ENCODE data around the gene RAD21L1. TPM values are rescaled to one million over a fixed set of nuclear protein-coding genes. Genes with fewer than 3 reads are reported as not detected.
A peak's percentile ranks its signal among the peaks of the same experiment; 100 is the strongest.

Gene RAD21L1
- total RNA-seq (not detected), total RNA-seq (0 to 0.12 reads per million in 2 donors)

DNA sequence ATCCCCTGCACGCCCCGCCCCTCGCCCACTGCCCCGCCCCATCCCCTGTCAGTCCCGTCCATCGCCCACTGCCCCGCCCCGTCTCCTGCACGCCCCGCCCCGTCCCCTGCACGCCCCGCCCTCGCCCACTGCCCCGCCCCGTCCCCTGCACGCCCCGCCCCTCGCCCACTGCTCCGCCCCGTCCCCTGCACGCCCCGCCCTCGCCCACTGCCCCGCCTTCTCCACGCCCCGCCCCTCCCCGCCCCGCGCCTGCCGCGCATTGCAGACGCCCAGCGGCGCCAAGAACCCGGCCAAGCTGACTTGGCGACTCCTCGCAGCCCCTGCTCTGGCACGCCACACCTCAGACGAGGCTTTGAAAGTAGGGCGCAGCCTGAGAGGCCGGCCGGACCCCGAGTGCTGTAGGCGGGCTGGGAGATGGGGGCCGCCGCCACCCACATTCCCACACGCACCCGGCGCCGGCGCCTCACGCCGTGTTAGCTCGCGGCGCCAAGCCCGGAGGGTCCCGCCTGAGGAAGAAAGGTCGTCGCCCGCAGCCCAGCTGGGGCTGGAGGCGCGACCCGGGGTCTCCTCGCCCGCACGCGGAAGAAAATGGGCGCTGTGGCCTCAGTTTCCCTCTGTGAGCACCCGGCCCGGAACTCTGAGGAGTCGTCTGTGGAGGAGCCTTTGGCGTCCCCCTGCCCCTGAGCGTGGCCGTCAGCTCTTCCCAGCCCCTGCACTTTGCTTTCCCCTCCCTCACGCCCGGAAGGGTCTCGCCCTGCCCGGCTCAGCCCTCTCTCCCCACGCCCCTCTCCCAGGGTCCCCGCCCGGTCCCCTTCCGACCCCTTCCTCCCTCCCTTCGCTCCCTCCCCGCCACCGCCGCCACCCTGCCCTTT is at the start of gene RAD21L1:
Gene RAD21L1 (plus strand): TSS at position 262 of the 872 bp plus-strand sequence. CDS start 2,410 bp downstream, outside the sequence.
- H3K4me3 Mint-ChIP-seq: peak within 1 kb of the TSS; percentile 85
- DNase-seq: peak; percentile 56 to 77 (median 74)
- ATAC-seq: peak; percentile 86
- no peaks in the 10 kb centered on the region for H3K9me3 ChIP-seq (ENCODE audit: control insufficient read depth, low read length, poor library complexity, severe bottlenecking)
- H3K36me3 Mint-ChIP-seq (ENCODE audit: low read depth): no peaks in the 10 kb centered on the region
- peaks cover 17% of the 10 kb centered on the region for H3K27me3 Mint-ChIP-seq
- no peak within 1 kb of the TSS for H3K27ac Mint-ChIP-seq
- H3K4me1 Mint-ChIP-seq: no peaks in the 10 kb centered on the region

DNA sequence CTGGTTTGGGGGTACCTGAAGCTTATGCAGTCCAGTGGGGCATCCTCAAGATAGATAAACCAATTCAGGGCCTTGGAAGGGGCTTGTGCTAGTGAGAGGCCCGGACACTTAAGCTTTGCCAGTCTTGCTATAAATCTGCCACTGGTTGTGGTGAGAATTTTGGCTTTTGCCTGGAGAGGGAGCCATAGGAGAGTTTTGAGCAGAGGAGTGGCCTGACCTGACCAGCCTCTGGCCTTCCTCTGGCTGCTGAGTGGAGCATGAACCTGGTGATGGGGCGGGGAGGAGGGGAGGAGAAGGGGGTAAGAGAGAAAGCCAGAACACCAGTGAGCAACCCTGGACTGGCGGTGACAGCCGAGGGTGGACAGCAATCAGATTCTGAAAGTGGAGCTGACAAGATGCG is 48.2 kb upstream of the RAD21L1 start:
- no peak for ATAC-seq
- H3K27ac Mint-ChIP-seq: no peak overlapping the region
- peaks cover 10% of the 10 kb centered on the region for H3K4me1 Mint-ChIP-seq

DNA sequence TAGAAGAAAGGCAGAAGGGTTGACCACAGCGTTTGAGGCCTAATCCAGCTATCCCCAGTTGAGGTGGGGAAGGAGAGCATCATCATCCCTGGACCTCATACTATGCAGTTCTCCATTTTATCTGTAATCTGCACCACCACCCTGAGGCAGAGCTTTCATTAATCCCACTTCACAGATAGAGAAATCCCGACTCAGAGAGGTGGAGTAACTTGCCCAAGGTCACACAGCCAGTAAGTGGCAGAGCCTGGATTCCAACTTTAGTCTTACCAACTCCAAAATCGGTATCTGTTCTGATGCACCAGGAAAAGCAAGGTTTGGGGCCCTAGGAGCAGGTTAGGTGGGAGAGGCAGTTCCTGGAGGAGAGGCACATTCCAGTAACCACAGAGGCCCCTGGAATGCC is 47.7 kb upstream of the RAD21L1 start:
- Mint-ChIP-seq H3K36me3 (ENCODE audit: low read depth) (peaks cover 5% of the 10 kb centered on the region), H3K4me3 (no peak overlapping the region), H3K27me3 (peaks cover 13% of the 10 kb centered on the region), H3K27ac (no peak overlapping the region), H3K4me1 (peaks cover 10% of the 10 kb centered on the region)
- no peaks in the 10 kb centered on the region for H3K9me3 ChIP-seq (ENCODE audit: control insufficient read depth, low read length, poor library complexity, severe bottlenecking)
- DNase-seq (no peak), ATAC-seq (no peak)

More for the DNA sequence above, 48.2 kb upstream of the RAD21L1 start:
- no peaks in the 10 kb centered on the region for H3K9me3 ChIP-seq (ENCODE audit: control insufficient read depth, low read length, poor library complexity, severe bottlenecking)
- no peak for DNase-seq
- peaks cover 8% of the 10 kb centered on the region for H3K27me3 Mint-ChIP-seq
- H3K36me3 Mint-ChIP-seq (ENCODE audit: low read depth): peaks cover 5% of the 10 kb centered on the region
- H3K4me3 Mint-ChIP-seq: no peak overlapping the region

DNA sequence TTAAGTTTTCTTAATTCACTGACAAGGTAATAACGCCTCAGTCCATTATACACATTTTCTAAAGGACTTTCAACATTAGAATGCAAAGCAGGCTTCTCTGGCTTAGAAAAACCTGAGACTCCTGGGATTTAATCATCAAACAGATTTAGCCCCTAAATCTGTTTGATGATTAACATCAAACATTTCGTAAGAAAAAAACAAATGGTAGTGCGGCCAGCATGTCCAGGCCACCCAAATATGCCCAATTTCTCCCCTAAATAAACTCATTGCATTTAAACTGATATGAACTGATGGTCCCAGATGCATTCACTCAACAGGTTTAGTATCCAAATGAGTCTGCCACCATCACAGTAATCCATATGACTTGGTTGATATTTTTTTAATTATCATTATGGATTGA is 47.2 kb upstream of the RAD21L1 start:
- ATAC-seq (no peak), DNase-seq (no peak)
- Mint-ChIP-seq H3K36me3 (ENCODE audit: low read depth) (peaks cover 3% of the 10 kb centered on the region), H3K4me3 (no peak overlapping the region), H3K27ac (no peak overlapping the region), H3K4me1 (peaks cover 10% of the 10 kb centered on the region), H3K27me3 (peaks cover 18% of the 10 kb centered on the region)
- no peaks in the 10 kb centered on the region for H3K9me3 ChIP-seq (ENCODE audit: control insufficient read depth, low read length, poor library complexity, severe bottlenecking)

DNA sequence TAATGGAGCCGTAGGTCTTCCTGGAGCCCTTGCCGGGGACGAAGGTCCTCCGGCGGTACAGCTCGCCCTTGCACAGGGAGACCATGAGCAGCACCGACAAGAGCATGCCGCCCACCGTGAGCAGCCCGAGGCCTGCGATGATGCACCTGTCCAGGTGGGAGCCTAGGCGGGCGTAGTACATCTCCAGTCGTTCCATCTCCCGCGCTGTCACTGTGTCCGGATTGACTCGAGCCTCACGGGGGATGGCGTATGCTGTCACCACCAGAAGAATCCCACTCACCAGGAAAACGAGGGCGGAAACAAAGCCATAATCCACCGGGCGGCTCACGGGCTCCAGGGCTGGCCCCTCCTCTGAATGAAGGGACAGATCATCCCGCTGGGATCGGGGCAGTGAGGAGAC is 44.9 kb upstream of the RAD21L1 start:
- Mint-ChIP-seq H3K4me3 (no peak overlapping the region), H3K27me3 (peaks cover 31% of the 10 kb centered on the region), H3K36me3 (ENCODE audit: low read depth) (peaks cover 2% of the 10 kb centered on the region), H3K27ac (no peak overlapping the region), H3K4me1 (peaks cover 16% of the 10 kb centered on the region)
- ATAC-seq: no peak
- DNase-seq: no peak
- H3K9me3 ChIP-seq (ENCODE audit: control insufficient read depth, low read length, poor library complexity, severe bottlenecking): no peaks in the 10 kb centered on the region

DNA sequence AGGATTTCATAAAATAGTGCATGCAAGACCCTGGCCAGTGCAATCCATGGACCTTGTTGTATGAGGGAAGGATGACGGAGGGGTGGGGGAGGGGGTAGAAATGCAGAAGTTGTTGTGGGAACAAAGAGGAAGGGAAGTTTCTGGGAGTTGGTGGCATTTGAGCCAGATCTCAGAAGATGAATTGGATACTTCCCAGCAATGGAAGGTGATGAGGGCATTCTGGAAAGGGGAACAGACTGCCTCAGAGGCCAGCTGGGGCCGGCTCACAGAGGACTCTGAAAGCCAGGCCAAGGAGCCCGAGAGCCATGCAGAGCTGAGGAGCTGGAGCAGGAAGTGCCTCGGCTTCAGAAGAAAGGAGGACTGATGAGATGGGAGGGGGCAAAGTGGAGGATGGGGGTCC is 43.7 kb upstream of the RAD21L1 start:
- Mint-ChIP-seq H3K36me3 (ENCODE audit: low read depth) (peaks cover 2% of the 10 kb centered on the region), H3K4me1 (peaks cover 15% of the 10 kb centered on the region), H3K27me3 (peaks cover 36% of the 10 kb centered on the region), H3K27ac (no peak overlapping the region), H3K4me3 (no peak overlapping the region)
- ATAC-seq (no peak), DNase-seq (no peak)
- no peaks in the 10 kb centered on the region for H3K9me3 ChIP-seq (ENCODE audit: control insufficient read depth, low read length, poor library complexity, severe bottlenecking)

DNA sequence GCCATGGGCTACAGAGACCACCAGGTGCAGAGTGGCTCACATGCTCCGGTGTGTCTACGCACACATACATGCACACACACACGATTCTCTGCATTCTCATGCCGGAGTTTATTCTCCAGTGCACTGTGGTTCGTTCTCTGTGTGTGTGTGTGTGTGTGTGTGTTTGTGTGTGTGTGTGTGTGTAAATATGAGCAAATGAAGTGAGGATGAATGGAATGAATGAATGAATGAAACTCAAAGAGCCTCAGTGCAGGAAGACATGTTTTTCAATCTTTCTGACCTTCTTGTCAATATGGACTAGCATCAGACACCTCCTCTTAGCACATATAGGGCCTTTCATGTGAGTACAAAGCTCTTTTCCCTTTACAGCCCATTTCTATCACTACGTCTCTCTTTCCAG is 42.7 kb upstream of the RAD21L1 start:
- ATAC-seq (no peak), DNase-seq (no peak)
- no peak overlapping the region for H3K27ac Mint-ChIP-seq
- no peak overlapping the region for H3K4me3 Mint-ChIP-seq
- H3K9me3 ChIP-seq (ENCODE audit: control insufficient read depth, low read length, poor library complexity, severe bottlenecking): no peaks in the 10 kb centered on the region
- H3K27me3 Mint-ChIP-seq: peaks cover 36% of the 10 kb centered on the region
- H3K4me1 Mint-ChIP-seq: peaks cover 12% of the 10 kb centered on the region
- H3K36me3 Mint-ChIP-seq (ENCODE audit: low read depth): peaks cover 2% of the 10 kb centered on the region

DNA sequence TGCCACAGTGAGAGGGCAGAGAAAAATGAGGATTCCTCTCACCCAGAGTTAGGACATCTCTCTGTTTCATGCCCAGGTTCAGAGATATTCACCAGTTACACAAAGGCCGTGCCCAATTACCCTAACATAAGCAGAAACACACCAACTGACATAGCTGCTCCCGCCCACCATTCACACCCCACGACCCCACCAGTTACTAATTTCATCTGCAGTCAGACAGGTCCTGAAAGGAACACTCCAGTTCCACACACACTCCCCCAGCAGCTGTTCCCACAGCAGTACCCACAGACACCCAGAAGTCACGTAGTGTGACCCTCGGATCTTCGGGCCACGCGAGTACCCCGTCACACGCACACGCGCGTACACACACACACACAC is 41.6 kb upstream of the RAD21L1 start:
- Mint-ChIP-seq H3K27me3 (peaks cover 36% of the 10 kb centered on the region), H3K36me3 (ENCODE audit: low read depth) (peaks cover 2% of the 10 kb centered on the region), H3K4me3 (peak overlapping the region; percentile 85), H3K27ac (no peak overlapping the region), H3K4me1 (peaks cover 12% of the 10 kb centered on the region)
- ATAC-seq: no peak
- DNase-seq: no peak
- H3K9me3 ChIP-seq (ENCODE audit: control insufficient read depth, low read length, poor library complexity, severe bottlenecking): no peaks in the 10 kb centered on the region

DNA sequence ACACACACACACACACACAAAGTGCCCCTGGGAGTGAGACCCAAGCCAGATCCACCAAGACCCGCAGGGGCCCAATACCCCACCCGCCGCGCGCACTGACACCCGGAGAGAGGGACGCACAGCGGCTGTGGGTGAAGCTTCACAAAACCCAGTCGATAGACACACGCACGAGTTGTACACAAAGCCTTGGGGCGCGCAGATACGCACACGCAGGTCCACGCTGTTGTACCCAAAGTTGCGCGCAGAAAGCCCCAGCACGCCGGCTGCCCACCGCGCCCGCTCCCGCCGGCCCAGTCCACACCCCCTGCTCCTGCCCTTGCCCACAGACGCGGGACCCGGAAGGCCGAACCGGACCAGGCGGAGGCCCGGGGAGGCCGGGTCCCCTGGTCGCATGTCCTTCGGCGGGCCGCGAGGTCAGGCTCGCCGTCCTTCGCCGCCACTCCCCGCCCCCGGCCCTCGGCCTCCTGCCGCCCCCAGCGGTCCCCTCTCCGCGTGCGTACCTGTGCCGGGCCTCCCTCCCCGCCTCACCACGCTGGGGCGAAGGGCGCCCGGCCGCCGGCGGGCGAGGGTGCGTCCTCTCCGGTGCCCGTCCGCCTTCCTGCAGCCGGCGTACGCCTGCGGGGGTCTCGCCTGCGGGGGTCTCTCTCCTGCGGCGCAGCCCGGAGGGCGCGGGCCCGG is 41.1 kb upstream of the RAD21L1 start, which contains the start of gene TMEM74B:
Gene TMEM74B (minus strand): TSS at position 344 of the 678 bp plus-strand sequence. CDS start 1,180 bp downstream, outside the sequence.
- H3K27me3 Mint-ChIP-seq: peaks cover 41% of the 10 kb centered on the region
- peaks cover 12% of the 10 kb centered on the region for H3K4me1 Mint-ChIP-seq
- H3K4me3 Mint-ChIP-seq: peak within 1 kb of the TSS; percentile 85
- peaks cover 2% of the 10 kb centered on the region for H3K36me3 Mint-ChIP-seq (ENCODE audit: low read depth)
- H3K9me3 ChIP-seq (ENCODE audit: control insufficient read depth, low read length, poor library complexity, severe bottlenecking): no peaks in the 10 kb centered on the region
- no peak for ATAC-seq
- peak within 1 kb of the TSS; percentile 21 for H3K27ac Mint-ChIP-seq
- no peak for DNase-seq

DNA sequence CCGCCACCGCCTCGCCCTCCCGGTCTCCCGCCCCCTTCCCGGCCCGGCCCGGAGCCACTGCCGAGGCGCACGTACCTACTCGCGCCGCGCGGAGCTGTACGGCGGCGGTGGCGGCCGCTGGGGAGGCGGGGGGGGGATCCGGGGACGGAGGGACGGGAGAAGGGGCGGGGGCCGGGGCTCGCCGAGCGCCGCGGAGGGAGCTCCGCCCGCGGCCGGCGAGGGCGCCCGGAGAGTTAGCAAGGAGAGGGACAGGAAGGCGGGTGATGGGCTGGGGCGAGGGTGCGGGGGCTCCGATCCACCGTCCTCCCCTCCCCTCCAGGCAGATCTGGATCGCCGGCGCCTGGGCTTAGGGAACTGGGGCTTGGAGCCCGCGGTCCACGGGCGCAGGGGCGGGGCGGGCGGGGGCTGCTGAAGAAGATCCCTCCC is 40.5 kb upstream of the RAD21L1 start:
- H3K27me3 Mint-ChIP-seq: peaks cover 46% of the 10 kb centered on the region
- peaks cover 4% of the 10 kb centered on the region for H3K36me3 Mint-ChIP-seq (ENCODE audit: low read depth)
- peak overlapping the region; percentile 71 for H3K4me3 Mint-ChIP-seq
- no peaks in the 10 kb centered on the region for H3K9me3 ChIP-seq (ENCODE audit: control insufficient read depth, low read length, poor library complexity, severe bottlenecking)
- no peak for DNase-seq
- H3K4me1 Mint-ChIP-seq: peaks cover 10% of the 10 kb centered on the region
- no peak overlapping the region for H3K27ac Mint-ChIP-seq
- peak; percentile 16 for ATAC-seq

DNA sequence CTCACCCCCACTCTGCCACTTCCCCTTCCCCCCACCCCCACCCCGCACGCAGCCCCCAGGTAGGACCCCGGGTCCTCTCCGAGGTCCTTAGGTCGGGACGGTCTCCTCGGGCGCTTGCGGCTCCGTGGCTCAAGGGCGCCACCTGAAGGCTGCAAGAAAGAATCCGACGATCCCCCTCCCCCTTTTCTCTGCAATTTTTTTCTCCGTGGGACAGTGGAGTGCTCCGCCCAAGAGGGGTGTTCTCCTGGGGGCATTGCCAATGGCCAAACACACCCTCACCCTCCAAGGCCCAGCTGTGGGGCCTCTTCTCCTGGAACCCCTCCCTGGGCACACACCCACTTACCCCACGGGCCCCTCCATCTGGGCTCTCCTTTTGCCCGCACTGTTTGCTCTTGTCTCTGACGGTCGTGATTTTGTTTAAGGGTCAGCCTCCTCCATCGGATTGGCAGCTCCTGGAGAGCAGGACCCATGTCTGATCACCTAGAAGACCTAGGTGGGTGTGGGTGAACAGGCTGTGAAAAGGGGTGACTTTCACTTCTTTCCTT is 40.0 kb upstream of the RAD21L1 start:
- peaks cover 10% of the 10 kb centered on the region for H3K4me1 Mint-ChIP-seq
- peak; percentile 52 for ATAC-seq
- peak overlapping the region; percentile 71 for H3K4me3 Mint-ChIP-seq
- H3K27ac Mint-ChIP-seq: peak overlapping the region; percentile 21
- peak in 1 of 3 donors; percentile 20 for DNase-seq
- H3K36me3 Mint-ChIP-seq (ENCODE audit: low read depth): peaks cover 4% of the 10 kb centered on the region
- peaks cover 52% of the 10 kb centered on the region for H3K27me3 Mint-ChIP-seq
- H3K9me3 ChIP-seq (ENCODE audit: control insufficient read depth, low read length, poor library complexity, severe bottlenecking): no peaks in the 10 kb centered on the region

DNA sequence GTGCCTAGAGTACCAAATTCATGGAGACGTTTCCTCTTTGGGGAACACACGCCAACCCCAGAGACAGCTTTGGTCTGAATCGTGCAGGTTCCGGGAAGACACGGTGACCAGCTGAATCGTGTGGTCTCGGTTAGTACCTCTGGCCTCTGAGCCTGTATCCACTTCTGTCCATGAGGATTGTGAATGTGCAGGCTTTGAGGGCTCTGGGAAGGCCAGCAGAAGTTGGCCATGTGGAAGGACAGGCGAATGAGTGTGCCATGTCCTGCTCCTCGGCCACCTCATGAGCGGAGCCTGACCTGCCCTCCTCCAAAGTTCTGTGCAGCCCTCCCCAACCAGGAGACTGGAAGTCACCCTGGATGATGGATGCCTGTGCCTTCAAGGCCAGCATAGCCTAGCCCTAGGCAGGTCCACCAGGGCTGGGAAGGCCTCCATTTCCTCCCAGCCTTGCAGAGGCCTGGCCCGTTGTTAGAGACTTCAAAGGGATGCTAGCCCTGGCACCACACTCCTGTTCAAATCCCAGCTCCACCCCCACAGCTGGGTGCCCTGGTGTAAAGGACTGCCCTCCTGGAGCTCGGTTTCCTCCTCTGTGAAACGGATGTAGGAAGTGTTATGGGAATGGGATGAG is 39.4 kb upstream of the RAD21L1 start:
- H3K27me3 Mint-ChIP-seq: peaks cover 52% of the 10 kb centered on the region
- H3K4me1 Mint-ChIP-seq: peaks cover 10% of the 10 kb centered on the region
- DNase-seq (no peak), ATAC-seq (no peak)
- H3K27ac Mint-ChIP-seq: peak overlapping the region; percentile 21
- H3K36me3 Mint-ChIP-seq (ENCODE audit: low read depth): peaks cover 4% of the 10 kb centered on the region
- H3K4me3 Mint-ChIP-seq: no peak overlapping the region
- H3K9me3 ChIP-seq (ENCODE audit: control insufficient read depth, low read length, poor library complexity, severe bottlenecking): no peaks in the 10 kb centered on the region

Measured in T-helper 17 cell (primary cell).